Measurements from ENCODE around the gene OR8U1.

DNA sequence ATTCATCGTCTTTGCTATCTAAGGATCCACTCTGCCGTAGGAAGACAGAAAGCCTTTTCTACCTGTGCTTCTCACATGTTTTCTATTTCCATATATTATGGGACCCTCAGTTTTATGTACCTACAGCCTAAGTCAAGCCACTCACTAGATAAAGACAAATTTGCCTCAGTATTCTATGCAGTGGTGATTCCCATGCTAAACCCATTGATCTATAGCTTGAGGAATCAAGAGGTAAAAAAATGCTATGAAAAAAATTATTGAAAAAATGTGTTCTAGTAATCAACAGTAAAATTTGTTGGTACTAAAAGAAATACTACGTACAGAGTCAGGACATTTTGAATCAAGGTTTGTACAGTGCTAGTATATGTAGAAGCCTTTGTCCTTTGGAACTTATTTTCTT, 19.0 kb downstream of the OR8U1 start:
- TF ChIP-seq POLR2AphosphoS5 (IDR thresholded peaks at IDR 0.05; ENCODE audit: low read depth, low read length) (no peak), POLR2A (IDR thresholded peaks at IDR 0.05; ENCODE audit: control extremely low read depth in 1 of 2, low read depth in 2 of 2, low read length in 2 of 2) (no peak), ZNF274 (IDR thresholded peaks at IDR 0.05; ENCODE audit: borderline replicate concordance, extremely low read depth, low read length) (no peak), USF2 (IDR thresholded peaks at IDR 0.05; ENCODE audit: low read length) (no peak)
- TF ChIP-seq, protein P1, sequence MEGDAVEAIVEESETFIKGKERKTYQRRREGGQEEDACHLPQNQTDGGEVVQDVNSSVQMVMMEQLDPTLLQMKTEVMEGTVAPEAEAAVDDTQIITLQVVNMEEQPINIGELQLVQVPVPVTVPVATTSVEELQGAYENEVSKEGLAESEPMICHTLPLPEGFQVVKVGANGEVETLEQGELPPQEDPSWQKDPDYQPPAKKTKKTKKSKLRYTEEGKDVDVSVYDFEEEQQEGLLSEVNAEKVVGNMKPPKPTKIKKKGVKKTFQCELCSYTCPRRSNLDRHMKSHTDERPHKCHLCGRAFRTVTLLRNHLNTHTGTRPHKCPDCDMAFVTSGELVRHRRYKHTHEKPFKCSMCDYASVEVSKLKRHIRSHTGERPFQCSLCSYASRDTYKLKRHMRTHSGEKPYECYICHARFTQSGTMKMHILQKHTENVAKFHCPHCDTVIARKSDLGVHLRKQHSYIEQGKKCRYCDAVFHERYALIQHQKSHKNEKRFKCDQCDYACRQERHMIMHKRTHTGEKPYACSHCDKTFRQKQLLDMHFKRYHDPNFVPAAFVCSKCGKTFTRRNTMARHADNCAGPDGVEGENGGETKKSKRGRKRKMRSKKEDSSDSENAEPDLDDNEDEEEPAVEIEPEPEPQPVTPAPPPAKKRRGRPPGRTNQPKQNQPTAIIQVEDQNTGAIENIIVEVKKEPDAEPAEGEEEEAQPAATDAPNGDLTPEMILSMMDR (IDR thresholded peaks at IDR 0.05; ENCODE audit: control extremely low read depth in 1 of 3, insufficient read depth in 1 of 3, low read depth in 1 of 3, low read length in 3 of 3), result no peak

Measured in H1 (cell line).